GM18498 (cell line): Measurements from ENCODE around the gene TMPRSS2.

ENCODE experiments used
- ATAC-seq: cut with Tn5 transposase; IDR thresholded peaks from one replicate; pipeline ENCODE4 v1.9.1; 2021; ENCODE audit warnings: mild to moderate bottlenecking, moderate library complexity; ENCODE audit not compliant: unreplicated experiment

The TMPRSS2 gene

DNA sequence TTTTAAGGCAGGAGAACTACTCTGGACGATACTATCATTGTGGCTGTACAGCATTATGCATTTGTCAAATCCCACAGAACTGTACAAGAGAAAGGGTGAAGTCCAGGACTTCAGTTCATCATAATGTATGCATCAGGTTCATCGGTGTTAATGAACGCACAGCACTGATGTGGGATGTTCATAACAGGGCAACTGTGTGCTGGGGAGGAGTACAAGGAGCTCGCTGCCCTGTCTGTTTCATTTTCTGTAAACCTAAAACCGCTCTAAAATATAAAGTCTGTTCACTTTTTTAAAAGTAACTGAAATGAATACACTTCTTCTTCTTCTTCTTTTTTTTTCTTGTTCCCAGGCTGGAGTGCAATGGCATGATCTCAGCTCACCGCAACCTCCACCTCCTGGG lies 25.0 kb downstream of the TMPRSS2 start:
- ATAC-seq, result no peak

DNA sequence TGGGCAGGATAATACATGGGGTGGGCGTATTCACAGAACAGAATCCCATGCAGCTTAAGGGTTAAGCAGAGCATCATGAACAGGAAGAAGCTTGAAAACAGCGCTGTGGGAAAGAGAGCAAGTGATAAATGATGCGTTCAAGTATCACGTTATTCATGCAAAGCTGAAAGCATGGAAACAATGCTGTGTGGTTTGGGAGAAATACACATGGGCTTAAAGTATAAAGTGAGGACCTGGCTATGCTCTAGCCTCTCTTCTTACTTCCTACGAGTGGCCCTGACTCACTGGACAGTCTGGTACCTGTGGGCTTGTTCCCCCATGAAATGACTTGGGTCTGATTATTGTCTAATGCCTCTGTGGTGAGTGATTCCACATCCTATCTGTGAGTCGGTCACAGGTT lies 25.7 kb downstream of the TMPRSS2 start:
- ATAC-seq, result no peak

DNA sequence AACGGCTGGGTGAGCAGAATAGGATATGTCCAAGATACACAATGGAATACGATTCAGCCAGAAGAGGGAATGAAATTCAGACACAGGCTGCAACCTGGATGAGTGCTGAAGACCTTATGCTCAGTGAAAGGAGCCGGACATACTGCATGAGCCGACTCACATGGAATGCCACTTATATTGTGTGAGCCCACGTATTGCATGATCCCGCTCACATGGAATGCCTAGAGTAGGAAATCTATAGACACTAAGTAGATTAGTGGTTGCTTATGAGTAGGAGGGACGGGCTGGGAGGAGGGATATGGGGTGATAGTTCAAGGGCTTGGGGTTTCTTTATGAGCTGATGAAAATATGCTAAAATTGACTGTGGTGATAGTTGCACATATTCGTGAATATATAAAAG lies 26.8 kb downstream of the TMPRSS2 start:
- no peak for ATAC-seq

DNA sequence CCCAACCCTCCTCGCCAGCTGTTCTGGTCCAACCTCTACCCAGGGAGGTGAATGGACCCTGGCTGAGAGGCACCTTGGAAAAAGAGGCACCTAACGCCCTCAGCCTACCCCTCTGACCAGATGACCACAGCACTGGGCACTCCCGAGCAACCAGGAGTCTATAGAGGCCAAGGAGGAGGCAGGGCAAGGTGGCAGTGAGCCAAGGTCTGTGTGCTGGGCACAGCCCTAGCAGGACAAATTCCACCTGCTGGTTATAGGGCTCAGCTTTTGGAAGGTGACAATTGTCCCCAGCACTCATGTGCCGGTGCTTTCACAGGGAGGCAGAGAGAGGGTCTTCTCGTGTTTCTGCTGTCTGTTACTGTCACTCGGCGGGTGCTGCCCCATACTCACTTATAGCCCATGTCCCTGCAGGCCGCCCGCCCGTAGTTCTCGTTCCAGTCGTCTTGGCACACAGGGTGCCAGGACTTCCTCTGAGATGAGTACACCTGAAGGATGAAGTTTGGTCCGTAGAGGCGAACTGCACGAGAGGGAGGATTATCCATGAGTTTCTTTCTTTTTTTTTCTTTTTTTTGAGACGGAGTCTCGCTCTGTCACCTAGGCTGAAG lies 27.8 kb downstream of the TMPRSS2 start:
- ATAC-seq, result no peak

DNA sequence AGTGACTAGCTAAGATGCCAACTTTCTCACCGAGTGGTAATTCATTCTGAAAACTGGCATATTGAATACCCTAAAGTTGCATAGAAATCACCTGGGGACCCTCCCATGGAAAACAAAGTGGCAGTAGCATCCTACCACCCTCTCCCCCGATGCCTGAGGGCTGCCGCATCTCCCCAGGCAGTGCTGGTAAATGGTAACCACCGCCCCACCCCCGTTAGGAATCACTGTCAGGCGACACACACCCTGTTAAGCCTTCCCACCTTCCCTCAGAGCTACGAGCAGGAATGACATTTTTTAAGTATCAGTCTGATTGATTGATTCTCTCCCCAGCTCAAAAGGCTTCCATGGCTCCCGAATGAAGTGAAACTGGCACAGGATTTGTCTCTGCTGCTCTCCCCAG lies 28.3 kb downstream of the TMPRSS2 start:
- ATAC-seq, result no peak

DNA sequence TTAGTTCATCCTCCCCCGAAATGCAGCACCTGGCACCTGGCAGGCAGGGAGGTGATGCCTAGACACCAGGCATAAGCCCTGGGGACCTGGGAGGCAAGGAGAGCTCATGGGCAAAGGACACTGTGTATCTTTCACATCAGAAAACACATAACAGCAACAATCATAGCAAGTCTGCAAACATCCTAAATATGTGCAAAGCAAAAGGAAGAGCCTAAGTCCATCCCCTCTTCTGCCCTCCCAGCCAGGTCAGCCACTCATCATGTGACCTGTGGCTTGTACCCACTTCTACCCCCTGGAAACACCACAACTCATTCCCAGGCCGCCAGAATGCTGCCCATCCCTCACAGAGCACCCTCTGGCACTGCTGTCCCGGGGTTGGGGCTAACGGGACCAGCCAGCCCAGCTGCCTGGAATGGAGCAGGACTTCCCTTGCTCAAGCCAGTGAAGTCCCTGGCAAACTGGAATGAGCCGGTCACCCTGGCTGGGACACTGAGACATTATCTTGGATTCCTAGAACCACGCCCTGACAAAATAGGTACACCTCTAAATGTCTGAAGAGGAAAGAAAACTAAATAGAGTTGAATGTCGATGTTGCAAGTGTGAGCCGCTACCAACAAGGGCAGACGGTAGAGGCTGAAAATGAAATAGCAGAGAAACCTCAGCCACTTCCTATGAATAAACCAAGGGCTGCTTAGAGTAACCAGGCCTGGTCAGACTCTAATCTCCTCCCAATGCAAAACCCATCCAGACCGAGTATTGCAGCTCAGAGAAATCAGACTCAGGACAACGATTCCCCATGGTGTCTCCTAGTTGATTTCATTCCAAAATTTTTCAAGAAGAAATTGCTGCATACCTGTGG lies 29.4 kb downstream of the TMPRSS2 start:
- ATAC-seq, result no peak

DNA sequence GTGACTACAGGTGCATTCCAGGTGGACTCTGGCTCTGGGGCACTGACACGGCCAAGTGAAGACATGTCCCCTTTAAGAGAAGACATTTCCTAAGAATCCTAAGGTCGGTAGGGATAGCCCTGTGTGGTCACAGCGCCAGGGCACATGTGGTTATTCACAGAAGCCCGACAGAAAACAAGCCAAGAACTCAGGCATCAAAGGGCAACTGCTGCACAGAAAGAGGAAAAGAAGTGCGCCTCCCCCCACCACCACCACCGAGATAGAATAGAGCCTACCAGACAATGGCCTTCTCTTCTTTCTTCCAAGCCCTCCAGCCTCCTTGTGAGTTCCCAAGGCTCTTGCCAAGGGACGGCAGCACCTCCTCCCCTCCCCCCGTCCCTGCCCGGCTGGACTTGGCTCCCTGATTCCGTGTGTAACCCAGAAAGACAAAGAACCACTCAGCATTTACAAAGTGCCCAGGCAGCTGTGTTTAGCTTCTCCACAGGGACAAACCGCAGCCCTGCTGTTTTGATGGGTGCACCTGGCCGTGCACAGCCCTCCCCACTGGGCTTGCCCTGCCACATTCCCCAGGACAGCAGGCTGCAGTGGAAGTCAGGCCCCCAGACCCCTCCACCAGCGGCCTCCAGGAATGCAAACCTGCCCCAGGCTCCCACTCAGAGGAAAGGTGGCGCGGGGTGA lies 30.2 kb downstream of the TMPRSS2 start:
- ATAC-seq, result no peak

DNA sequence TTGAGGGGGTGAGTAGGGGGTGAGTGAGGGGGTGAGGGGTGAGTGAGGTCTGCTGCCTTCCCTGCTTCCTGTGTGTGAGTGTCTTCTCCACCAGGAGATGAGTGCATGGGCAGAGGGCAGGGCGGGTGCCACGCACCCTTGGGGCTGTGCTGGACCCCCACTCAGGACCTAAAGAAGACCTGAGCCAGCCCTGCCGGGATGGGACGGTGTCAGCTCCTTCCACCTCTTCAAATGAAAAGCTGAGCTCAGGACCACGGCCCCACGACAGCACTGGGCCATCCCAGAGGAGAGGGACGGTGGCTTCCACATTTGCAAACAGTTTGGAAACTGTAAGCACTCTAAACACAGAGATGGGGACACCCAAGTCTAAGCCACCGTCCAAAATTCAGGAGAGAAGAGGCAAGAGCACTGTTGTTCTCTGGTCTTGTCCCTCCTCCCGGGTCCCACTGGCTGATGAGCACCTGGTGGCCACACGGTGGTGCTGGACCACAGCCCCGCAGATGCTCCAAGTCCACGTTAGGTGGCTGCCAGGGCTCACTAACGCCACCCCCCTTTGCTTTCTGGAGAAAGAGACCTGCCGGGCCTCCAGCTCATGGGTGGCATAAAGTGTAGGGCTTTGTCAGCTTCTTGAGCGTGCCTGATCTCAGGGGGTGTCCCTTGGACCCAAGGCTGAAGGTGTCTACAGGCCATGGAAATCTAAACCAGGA lies 32.1 kb downstream of the TMPRSS2 start:
- no peak for ATAC-seq

DNA sequence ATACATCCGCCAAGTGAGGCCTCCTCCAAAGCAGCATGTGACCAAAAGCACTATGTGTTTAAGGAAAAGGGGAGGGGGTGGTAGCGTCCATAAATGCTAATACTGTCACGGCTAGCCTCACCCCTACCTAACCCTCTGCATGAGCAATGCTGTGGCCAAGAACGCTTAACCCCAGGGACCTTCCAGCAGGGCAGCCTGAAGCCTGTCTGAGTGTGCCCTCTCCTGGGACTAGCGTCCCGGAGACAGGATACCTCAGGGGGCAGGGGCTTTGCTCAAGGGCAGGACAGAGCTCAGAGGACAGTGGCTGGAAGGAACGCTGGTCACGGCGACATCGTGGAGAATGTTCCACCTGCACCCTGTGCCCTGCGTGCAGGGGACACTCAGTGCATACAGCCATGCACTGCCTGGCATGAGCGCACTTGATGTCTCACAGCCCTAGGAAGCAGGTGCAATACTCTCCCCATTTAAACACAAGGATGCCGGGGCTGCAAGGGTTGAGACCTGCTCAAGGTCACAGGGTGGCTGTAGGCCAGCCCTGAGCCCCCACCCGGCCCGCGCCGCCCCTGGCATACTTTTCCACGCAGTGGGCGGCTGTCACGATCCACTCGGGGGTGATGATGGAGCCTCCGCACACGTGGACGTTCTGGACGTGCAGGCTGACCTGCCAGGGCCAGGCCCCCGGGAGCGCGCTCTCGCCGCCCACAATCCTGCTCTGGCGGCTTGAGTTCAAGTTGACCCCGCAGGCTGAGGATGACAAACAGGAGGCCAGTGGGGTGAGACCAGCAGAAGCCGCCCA lies 35.0 kb downstream of the TMPRSS2 start:
- no peak for ATAC-seq

DNA sequence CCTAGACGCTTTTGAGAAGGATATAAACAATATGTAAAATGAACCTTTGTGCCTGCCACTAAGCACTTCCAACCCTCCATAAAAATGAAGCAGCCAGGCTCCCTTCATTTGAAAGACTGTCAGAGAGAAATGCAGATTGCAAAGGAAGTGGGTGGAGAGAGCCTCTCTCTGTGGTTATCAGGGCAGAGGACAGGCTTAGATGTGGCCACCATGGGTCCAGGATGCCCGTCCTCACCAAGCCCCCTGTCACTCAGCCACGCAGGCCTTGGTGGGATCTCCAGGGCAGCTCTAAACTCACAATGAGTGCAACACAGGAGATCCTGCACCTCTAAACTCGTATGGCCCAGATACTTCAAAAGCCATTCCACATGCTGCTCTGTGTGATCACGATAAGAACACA lies 37.9 kb downstream of the TMPRSS2 start:
- no peak for ATAC-seq

DNA sequence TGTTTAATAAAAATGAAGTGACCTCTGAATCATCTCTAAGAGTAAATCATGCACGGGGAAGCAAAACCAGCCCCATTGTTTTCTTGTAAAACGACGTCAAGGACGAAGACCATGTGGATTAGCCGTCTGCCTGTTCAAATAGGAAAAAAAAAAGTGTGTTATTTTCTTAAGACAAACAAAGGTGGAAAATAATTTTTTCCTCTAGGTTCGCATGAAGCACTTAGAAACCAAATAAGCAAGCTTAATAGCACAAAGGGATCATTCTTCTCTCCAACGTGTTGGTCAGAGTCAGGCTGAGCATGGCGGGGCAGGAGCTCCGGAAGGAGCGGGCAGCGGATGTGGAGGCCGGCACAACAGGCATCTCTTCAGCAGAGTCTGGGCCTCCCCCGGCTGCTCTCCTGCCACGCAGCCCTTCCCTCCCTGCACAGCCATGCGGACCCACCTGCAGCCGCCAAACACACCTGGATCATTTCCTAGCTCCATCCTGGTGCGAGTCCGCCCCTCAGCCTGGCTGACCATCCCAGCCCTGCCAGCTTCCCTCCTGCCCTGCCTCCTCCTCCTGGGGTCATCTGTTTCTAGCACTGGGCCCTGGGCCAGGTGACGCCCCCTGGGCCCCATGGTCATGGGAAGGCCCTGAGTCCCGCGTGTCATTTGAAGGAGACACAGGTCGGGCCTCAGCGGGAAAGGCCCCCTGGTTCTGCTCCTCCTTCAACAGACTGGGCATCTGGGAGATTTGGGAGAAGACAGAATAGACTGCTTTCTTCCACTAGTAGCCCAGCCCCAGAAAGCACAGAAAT lies 41.7 kb downstream of the TMPRSS2 start:
- ATAC-seq, result no peak

DNA sequence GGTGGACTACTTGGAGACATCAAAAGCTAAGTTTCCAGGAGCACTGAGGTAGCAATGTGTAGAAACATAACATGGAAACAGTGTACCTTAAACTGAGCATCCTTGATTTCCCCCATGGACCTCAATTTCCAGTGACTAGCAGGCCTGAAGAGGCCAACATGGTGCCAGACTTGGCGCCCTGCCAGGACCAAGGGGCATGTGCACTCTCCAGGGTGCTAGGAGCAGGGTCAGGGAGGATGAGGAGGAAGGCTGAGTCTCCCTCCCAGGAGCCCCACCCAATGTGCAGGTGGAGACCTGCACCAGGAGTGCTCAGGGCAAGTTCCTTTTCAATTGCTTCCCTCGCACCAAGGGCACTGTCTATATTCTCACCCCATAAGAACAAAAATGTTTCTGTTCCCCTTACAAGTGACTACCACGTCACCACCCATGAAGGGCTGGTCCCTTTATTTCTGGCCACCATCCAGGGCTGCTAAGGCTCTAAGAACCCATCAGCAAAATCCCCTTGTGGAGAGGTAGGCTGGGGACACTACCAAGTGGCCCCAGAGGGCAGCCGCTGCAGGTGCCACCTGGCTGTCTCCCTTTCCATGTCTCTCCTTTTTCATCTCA lies 42.7 kb downstream of the TMPRSS2 start:
- ATAC-seq, result no peak

DNA sequence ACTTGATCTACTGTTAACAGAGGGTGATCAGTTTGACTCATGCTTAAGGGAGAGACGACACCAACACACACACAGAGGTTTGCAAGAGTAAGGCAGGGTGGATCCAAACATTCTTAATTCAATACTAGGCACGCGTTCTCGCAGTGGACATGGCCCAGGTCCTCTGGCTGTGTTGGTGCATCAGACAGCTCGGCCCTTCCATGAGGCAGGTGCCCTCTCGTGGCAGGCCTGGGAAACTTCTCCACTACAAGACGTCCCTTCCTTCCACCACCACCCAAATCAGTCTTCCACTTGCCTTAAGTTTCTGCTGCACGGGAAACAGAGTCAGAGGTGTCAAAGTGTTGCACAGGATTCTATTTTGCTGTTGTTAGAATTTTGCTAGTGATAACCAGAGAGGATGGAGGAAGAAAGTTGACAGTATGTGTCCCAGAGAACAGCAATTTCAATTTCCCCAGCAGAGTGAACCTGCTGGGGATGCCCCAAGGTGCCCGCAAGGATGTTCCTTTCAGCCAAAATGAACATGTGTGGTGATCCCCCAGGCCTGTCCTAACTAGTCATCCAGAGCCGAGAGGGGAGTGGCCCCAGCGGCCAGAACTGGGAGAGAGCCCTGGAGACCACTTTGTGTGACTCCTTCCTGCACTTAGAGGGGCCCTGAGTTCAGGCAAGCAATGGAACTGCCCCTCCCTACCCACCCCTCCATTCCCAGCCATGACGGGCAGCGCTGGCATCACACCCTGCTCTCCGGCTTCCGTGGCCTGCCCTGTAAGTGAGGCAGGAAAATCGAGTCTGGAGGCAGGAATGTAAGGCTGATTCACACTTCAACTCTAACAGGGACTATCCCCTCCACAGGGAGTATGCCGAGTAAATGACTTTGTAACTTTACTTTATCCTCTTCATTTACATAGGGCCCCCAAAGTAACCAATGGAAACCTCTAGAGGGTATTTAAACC lies 47.1 kb downstream of the TMPRSS2 start:
- peak; percentile 71 for ATAC-seq

DNA sequence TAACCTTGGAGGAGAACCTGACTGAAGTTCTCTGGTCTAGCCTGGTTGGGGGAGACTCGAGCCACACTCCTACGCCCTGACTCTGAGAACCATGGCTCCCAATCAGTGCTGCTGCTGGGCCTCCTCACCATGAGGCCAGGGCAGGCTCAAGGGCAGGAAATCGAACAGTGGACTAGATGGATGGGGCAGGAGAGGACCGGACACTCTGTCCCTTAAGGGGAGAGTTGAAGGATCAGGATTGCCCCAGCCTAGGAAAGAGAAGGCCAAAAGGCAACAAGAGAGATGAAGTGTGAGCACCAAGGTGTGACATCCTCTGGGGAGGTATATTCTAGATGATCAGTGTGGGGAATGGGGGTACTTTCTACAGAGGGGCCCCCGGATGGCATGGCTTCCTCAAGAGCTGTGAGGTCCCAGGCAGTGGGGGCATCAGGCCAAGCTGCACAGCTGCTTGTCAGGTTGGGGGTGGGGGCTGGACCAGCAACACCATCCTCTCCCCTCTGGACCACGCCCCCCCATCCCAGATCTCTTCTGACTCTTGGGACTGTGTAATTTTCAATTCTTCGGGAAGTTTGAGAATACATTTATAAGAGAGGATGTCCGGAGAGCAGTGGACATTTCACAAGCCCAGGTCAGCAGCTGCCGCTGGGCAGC lies 47.9 kb downstream of the TMPRSS2 start:
- ATAC-seq, result peak; percentile 34

DNA sequence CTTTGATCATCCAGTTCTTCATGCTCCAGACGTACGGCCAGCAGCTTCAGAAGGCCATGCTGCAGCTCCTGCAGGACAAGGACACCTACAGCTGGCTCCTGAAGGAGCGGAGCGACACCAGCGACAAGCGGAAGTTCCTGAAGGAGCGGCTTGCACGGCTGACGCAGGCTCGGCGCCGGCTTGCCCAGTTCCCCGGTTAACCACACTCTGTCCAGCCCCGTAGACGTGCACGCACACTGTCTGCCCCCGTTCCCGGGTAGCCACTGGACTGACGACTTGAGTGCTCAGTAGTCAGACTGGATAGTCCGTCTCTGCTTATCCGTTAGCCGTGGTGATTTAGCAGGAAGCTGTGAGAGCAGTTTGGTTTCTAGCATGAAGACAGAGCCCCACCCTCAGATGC lies 49.4 kb downstream of the TMPRSS2 start:
- no peak for ATAC-seq

DNA sequence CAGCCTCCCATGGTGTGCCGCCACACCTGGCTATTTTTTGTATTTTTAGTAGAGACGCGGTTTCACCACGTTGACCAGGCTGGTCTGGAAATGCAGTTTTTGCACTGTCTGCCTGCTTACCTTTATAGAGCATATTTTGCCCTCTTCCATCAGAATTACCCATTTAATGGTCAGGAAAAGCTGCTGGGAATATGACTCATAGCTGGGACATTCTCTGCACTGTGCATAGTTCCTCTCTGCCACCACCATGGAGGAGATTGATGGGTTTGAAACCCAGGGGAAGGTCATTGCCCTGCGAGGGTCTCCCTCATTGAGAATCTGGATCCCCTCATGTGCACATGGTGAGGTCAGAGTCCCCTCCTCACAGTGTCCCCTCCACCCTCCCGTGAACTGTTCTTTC lies 49.8 kb downstream of the TMPRSS2 start:
- ATAC-seq, result no peak

DNA sequence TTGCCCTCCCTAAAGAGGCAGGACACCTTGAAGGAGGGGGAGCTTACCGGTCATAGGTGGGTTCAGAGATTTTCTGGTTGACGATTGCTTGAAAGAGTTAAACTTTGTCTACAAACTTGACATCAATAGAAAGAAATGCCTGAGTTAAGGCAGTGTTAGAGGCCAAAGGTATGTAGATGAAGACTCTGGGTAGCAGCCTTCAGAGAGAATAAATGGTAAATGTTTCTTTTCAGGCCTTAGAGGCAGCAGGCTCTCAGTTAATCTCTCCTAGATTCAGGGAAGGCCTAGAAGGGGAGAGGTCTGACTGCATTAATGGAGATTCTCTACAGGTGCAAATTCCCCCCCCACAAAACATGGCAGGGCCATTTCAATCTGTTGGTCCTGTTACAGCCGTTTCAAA lies 54.2 kb downstream of the TMPRSS2 start:
- no peak for ATAC-seq

DNA sequence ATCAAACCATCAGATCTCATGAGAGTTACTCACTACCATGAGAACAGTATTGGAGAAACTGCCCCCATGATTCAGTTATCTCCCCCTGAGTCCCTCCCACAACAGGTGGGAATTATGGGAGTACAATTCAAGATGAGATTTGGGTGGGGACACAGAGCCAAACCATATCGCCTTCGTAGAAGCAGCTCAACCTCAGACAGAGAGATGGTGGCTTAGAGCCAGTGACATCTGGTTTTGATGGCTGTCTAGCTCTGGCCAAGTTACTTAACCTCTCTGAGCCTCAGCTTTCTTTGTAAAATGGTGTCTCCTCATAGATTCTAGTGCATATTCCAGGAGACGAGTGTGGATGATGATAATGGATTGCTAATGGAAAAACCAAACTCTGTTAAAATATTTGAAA lies 54.8 kb downstream of the TMPRSS2 start:
- no peak for ATAC-seq
